ENCODE data around the gene PRR30. TPM values are rescaled to one million over a fixed set of nuclear protein-coding genes. Genes with fewer than 3 reads are reported as not detected.

Gene PRR30
- total and polyA plus RNA-seq, 8 donors, result not detected

- TF ChIP-seq EP300 (IDR thresholded peaks at IDR 0.05) (no peak), POLR2AphosphoS5 (IDR thresholded peaks at IDR 0.05) (no peak)
Measured at GRCh38 chr2:27097341-27097740, 41.9 kb downstream of the PRR30 start.

DNA sequence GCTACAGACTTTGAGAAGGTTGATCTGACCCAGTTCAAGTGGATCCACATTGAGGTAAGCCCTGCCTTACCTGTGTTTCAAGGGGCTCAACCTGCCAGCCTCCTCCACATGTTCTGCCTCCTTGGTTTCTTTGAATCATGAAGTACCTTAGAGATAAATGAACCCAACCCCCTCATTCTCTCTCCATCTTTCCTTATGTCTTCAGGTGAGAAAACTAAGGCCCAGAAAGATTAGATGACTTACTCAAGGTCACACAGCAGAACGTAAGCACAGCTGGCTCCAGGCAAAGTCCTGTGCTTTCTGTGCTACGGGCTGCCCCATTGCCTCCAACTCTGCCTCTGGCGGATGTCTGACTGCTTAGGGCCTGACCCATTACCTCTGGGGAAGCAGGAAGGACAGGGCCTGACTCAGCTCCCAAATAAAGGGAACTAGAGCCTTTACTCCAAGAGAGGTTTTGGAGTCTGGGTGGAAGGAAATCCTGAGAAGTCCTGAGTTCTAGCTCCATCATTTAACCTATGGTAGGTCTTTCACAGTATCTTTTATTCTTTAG lies 42.4 kb downstream of the PRR30 start:
- no peak for DNase-seq
- Histone ChIP-seq H3K27ac (peak overlapping the region in 1 of 5 donors; percentile 3), H3K4me1 (peaks cover 0 to 25% (median 16%) of the 10 kb centered on the region in 4 donors), H3K36me3 (peaks cover 0 to 32% (median 0%) of the 10 kb centered on the region in 4 donors), H3K4me3 (no peak overlapping the region), H3K27me3 (no peaks in the 10 kb centered on the region), H3K9me3 (no peaks in the 10 kb centered on the region)
- TF ChIP-seq POLR2AphosphoS5 (IDR thresholded peaks at IDR 0.05), result no peak
- TF ChIP-seq POLR2A (IDR thresholded peaks at IDR 0.05), result no peak
- TF ChIP-seq, protein P1, sequence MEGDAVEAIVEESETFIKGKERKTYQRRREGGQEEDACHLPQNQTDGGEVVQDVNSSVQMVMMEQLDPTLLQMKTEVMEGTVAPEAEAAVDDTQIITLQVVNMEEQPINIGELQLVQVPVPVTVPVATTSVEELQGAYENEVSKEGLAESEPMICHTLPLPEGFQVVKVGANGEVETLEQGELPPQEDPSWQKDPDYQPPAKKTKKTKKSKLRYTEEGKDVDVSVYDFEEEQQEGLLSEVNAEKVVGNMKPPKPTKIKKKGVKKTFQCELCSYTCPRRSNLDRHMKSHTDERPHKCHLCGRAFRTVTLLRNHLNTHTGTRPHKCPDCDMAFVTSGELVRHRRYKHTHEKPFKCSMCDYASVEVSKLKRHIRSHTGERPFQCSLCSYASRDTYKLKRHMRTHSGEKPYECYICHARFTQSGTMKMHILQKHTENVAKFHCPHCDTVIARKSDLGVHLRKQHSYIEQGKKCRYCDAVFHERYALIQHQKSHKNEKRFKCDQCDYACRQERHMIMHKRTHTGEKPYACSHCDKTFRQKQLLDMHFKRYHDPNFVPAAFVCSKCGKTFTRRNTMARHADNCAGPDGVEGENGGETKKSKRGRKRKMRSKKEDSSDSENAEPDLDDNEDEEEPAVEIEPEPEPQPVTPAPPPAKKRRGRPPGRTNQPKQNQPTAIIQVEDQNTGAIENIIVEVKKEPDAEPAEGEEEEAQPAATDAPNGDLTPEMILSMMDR (IDR thresholded peaks at IDR 0.05), result no peak
- no peak for TF ChIP-seq EP300 (IDR thresholded peaks at IDR 0.05)
- WGBS, 5 donors, result 67 to 75% (median 74%) methylated on average over 3 of the region's 3 CpGs
- intact Hi-C loops (cut with DNase I; ENCODE audit: low total_unique reads), result no loop called here

More at GRCh38 chr2:27097341-27097740, 41.9 kb downstream of the PRR30 start:
- DNase-seq, result no peak
- Histone ChIP-seq H3K4me3 (no peak overlapping the region), H3K4me1 (peaks cover 0 to 21% (median 16%) of the 10 kb centered on the region in 4 donors), H3K36me3 (peaks cover 0 to 27% (median 0%) of the 10 kb centered on the region in 4 donors), H3K9me3 (no peaks in the 10 kb centered on the region), H3K27me3 (no peaks in the 10 kb centered on the region), H3K27ac (no peak overlapping the region)
- 86 to 93% (median 91%) methylated on average over 13 to 14 of the region's 14 CpGs for WGBS, 5 donors
- intact Hi-C loops (cut with DNase I; ENCODE audit: low total_unique reads), result no loop called here

- peak overlapping the region in 1 of 5 donors; percentile 3 for H3K27ac ChIP-seq
- DNase-seq, result peak; percentile 64 to 89
Measured at GRCh38 chr2:27095745-27096651, 43.2 kb downstream of the PRR30 start.

DNA sequence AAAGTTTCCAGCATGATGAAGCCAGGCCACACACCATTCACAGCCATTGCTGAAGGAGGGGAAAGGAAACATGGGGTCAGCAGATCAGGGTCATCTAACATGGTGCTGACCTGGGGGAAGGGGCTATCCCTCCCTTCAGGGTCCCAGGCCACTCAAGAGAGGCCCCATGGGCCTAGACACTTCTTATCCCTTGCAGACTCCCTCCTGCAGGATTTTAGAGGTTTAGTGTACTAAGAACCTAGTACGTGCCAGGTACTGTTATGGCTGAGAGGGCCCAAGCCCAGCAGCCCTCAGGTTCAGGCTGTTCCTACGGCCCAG lies 43.8 kb downstream of the PRR30 start:
- Histone ChIP-seq H3K4me3 (no peak overlapping the region), H3K4me1 (peaks cover 0 to 25% (median 16%) of the 10 kb centered on the region in 4 donors), H3K36me3 (peaks cover 0 to 29% (median 0%) of the 10 kb centered on the region in 4 donors), H3K27ac (no peak overlapping the region), H3K9me3 (no peaks in the 10 kb centered on the region), H3K27me3 (no peaks in the 10 kb centered on the region)
- no peak for DNase-seq
- 89 to 100% (median 96%) methylated on average over 2 of the region's 2 CpGs for WGBS, 5 donors
- intact Hi-C loops (cut with DNase I; ENCODE audit: low total_unique reads), result no loop called here
- TF ChIP-seq POLR2A (IDR thresholded peaks at IDR 0.05), result no peak
- TF ChIP-seq POLR2AphosphoS5 (IDR thresholded peaks at IDR 0.05), result no peak
- no peak for TF ChIP-seq EP300 (IDR thresholded peaks at IDR 0.05)
- TF ChIP-seq, protein P1 (IDR thresholded peaks at IDR 0.05), result no peak

More at GRCh38 chr2:27095745-27096651, 43.2 kb downstream of the PRR30 start:
- H3K9me3 ChIP-seq, result no peaks in the 10 kb centered on the region
- intact Hi-C loops (cut with DNase I; ENCODE audit: low total_unique reads), result no loop called here
- peak overlapping the region; percentile 28 to 51 (median 38) for H3K4me3 ChIP-seq
- H3K27me3 ChIP-seq, result no peaks in the 10 kb centered on the region
- H3K4me1 ChIP-seq, result peaks cover 0 to 25% (median 16%) of the 10 kb centered on the region in 4 donors
- peaks cover 0 to 33% (median 0%) of the 10 kb centered on the region in 4 donors for H3K36me3 ChIP-seq
- TF ChIP-seq, protein P1 (IDR thresholded peaks at IDR 0.05), result no peak
- TF ChIP-seq POLR2AphosphoS5 (IDR thresholded peaks at IDR 0.05) (peak in 2 of 3 donors; percentile 29 to 55), POLR2A (IDR thresholded peaks at IDR 0.05) (no peak), EP300 (IDR thresholded peaks at IDR 0.05) (no peak)
- 22 to 37% (median 30%) methylated on average over 11 to 18 of the region's 18 CpGs for WGBS, 5 donors

Data from stomach (tissue), 9 donors.